SK-N-SH (cell line): ENCODE results near the gene PLA2G2C.

ENCODE experiments used
- EP300 ChIP-seq, 2 experiments: IDR thresholded peaks; 2 replicates each; pipeline versions ENCODE4 v1.4.0 to v1.6.1; 2012; ENCODE audit warnings: borderline replicate concordance in 1 of 2, low read depth in 1 of 2, low read length in 1 of 2
- EZH2phosphoT487 ChIP-seq: fragments of 200-600 bp; sonication (generic); IDR thresholded peaks from 2 replicates; pipeline ENCODE4 v1.6.1; 2017; ENCODE audit warnings: low read depth, mixed run types, mild to moderate bottlenecking, antibody characterized with exemption, moderate library complexity, borderline replicate concordance
- GABPA ChIP-seq: IDR thresholded peaks from 2 replicates; pipeline ENCODE4 v1.4.0; 2012; ENCODE audit warnings: low read depth, mild to moderate bottlenecking
- GATA2 ChIP-seq: sonication (generic); formaldehyde crosslinking; IDR thresholded peaks from 2 replicates; pipeline ENCODE4 v1.5.0; 2020; ENCODE audit warnings: mild to moderate bottlenecking, missing genetic modification reagents
- POLR2AphosphoS5 ChIP-seq: IDR thresholded peaks from 2 replicates; pipeline ENCODE4 v1.6.1; 2012; ENCODE audit warnings: low read depth, low read length
- RAD21 ChIP-seq: IDR thresholded peaks from 2 replicates; pipeline ENCODE4 v1.6.1; 2012; ENCODE audit warnings: mild to moderate bottlenecking, low read length
- RCOR1 ChIP-seq: fragments of 150-350 bp; IDR thresholded peaks from 2 replicates; pipeline ENCODE4 v1.6.1; 2017; ENCODE audit warnings: antibody characterized with exemption, low read length
- REST ChIP-seq: IDR thresholded peaks from 2 replicates; pipeline ENCODE4 v1.6.1; 2012; ENCODE audit warnings: mild to moderate bottlenecking, low read depth, low read length, moderate library complexity
- RFX5 ChIP-seq: IDR thresholded peaks from 2 replicates; pipeline ENCODE4 v1.6.1; 2012; ENCODE audit warnings: mild to moderate bottlenecking, improper control_type of control experiment, low read length
- SMC3 ChIP-seq: IDR thresholded peaks from 2 replicates; pipeline ENCODE4 v1.6.1; 2012; ENCODE audit warnings: low read depth, low read length, improper control_type of control experiment
- TF ChIP-seq, protein P1 (sequence below): fragments of 200-600 bp; sonication (generic); IDR thresholded peaks from 2 replicates; pipeline ENCODE4 v1.6.1; 2017; ENCODE audit warnings: antibody characterized with exemption, mild to moderate bottlenecking, moderate library complexity

- no peak for TF ChIP-seq EZH2phosphoT487
- TF ChIP-seq, protein P1, sequence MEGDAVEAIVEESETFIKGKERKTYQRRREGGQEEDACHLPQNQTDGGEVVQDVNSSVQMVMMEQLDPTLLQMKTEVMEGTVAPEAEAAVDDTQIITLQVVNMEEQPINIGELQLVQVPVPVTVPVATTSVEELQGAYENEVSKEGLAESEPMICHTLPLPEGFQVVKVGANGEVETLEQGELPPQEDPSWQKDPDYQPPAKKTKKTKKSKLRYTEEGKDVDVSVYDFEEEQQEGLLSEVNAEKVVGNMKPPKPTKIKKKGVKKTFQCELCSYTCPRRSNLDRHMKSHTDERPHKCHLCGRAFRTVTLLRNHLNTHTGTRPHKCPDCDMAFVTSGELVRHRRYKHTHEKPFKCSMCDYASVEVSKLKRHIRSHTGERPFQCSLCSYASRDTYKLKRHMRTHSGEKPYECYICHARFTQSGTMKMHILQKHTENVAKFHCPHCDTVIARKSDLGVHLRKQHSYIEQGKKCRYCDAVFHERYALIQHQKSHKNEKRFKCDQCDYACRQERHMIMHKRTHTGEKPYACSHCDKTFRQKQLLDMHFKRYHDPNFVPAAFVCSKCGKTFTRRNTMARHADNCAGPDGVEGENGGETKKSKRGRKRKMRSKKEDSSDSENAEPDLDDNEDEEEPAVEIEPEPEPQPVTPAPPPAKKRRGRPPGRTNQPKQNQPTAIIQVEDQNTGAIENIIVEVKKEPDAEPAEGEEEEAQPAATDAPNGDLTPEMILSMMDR = no peak
- no peak for TF ChIP-seq EP300 (IDR thresholded peaks at IDR 0.05; ENCODE audit: borderline replicate concordance in 1 of 2, low read depth in 1 of 2, low read length in 1 of 2)
- TF ChIP-seq RFX5 = no peak
- no peak for TF ChIP-seq POLR2AphosphoS5
- TF ChIP-seq RAD21 = no peak
- no peak for TF ChIP-seq GABPA
- no peak for TF ChIP-seq GATA2 (CRISPR knock-in tag)
- TF ChIP-seq REST = no peak
- TF ChIP-seq RCOR1 = no peak
- TF ChIP-seq SMC3 = no peak
Measured at GRCh38 chr1:20220036-20220435, 33.7 kb upstream of the PLA2G2C start.
